ENCODE measurements around the gene CPAMD8.

DNA sequence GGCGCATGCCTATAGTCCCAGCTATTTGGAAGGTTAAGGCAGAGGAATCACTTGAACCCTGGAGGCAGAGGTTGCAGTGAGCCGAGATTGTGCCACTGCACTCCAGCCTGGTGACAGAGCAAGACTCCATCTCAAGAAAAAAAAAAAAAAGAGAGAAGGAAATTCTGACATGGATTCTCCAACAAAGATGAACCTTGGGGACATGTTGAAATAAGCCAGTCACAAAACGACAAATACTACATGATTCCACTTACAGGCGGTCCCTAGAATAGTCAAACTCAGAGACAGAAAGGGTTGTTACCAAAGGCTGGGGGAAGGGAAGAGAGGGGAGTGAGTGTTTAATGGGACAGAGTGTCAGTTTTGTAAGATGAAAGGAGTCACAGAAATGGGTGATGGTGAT is 71.4 kb downstream of the CPAMD8 start:
- no peak for TF ChIP-seq MYC (IDR thresholded peaks at IDR 0.05; ENCODE audit: low read depth, low read length)
- no peak for TF ChIP-seq MYC (CRISPR knock-in tag; IDR thresholded peaks at IDR 0.05; ENCODE audit: borderline replicate concordance, low read depth)
- no peak for TF ChIP-seq SIX5 (IDR thresholded peaks at IDR 0.05; ENCODE audit: borderline replicate concordance in 1 of 2, insufficient read depth in 1 of 2, low read depth in 1 of 2, low read length in 2 of 2)
- TF ChIP-seq POLR2AphosphoS5 (IDR thresholded peaks at IDR 0.05; ENCODE audit: control insufficient read depth, insufficient read depth, low read depth, low read length), result no peak
- TF ChIP-seq, protein P1, sequence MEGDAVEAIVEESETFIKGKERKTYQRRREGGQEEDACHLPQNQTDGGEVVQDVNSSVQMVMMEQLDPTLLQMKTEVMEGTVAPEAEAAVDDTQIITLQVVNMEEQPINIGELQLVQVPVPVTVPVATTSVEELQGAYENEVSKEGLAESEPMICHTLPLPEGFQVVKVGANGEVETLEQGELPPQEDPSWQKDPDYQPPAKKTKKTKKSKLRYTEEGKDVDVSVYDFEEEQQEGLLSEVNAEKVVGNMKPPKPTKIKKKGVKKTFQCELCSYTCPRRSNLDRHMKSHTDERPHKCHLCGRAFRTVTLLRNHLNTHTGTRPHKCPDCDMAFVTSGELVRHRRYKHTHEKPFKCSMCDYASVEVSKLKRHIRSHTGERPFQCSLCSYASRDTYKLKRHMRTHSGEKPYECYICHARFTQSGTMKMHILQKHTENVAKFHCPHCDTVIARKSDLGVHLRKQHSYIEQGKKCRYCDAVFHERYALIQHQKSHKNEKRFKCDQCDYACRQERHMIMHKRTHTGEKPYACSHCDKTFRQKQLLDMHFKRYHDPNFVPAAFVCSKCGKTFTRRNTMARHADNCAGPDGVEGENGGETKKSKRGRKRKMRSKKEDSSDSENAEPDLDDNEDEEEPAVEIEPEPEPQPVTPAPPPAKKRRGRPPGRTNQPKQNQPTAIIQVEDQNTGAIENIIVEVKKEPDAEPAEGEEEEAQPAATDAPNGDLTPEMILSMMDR (IDR thresholded peaks at IDR 0.05 in 2 of 3, conservative IDR thresholded peaks at IDR 0.05 in 1 of 3; ENCODE audit: insufficient read depth in 2 of 3, low read depth in 1 of 3, low read length in 3 of 3), result no peak
